Activated CD8-positive, alpha-beta memory T cell treated with anti-CD3 and anti-CD28 coated beads for 36 hours (primary cell): ENCODE measurements around the gene B3GALNT1. TPM values are rescaled to one million over a fixed set of nuclear protein-coding genes. Genes with fewer than 3 reads are reported as not detected.
"Not testable (repeated sequence)": the region's sequence is repeated elsewhere in the genome, so short reads cannot be mapped to it uniquely, and the experiment has no call there.

ENCODE experiments used
- CTCF ChIA-PET: fragments of 350-600 bp; sonication (Branson Sonifier 250); formaldehyde crosslinking; loops from one replicate; lab custom pipeline; 2021; ENCODE audit warnings: antibody characterized with exemption; lab: Charles Lee
- POLR2A ChIA-PET: fragments of 350-600 bp; sonication (Branson Sonifier 250); formaldehyde crosslinking; loops from one replicate; lab custom pipeline; 2021; ENCODE audit warnings: antibody characterized with exemption; lab: Charles Lee
- total RNA-seq, 2 experiments: library from RNA; stranded (reverse); gene quantifications; one replicate each; pipeline ENCODE4 v1.2.3, GENCODE V29; 2021

Gene B3GALNT1
- total RNA-seq, 2 experiments from 2014 or later: 2.7 to 3.4 TPM

DNA sequence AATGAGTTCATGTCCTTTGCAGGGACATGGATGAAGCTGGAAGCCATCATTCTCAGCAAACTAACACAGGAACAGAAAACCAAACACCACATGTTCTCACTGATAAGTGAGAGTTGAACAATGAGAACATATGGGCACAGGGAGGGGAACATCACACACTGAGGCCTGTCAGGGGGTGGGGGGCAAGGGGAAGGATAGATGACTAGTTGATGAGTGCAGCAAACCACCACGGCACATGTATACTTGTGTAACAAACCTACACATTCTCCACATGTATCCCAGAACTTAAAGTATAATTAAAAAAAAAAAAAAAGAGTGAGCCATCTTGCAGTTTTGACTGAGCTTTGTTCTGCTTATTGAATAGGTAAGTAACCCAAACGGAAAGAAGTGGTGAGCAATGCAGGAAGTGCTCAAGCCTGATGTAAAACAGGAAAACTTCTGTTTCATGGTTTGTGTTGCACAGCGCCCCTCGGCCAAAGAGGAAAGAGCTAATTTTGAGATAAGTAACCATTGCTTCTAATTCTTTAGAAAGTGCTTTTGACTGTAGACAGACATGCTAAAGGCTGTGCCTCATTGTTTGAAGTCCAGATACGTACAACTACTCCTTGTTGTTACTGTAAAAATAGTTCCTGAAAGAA lies 70.1 kb downstream of the B3GALNT1 start:
- CTCF ChIA-PET, POLR2A ChIA-PET: not testable (repeated sequence)

Other genes starting within 250 kb of the B3GALNT1 start
- 10 to 100 TPM; 76.0 to 77.3 TPM for gene NMD3, start 116.0 kb upstream of the B3GALNT1 start, total RNA-seq